Dendritic cell treated with granulocyte-macrophage colony-stimulating factor and Interleukin-4, amounts not matched to agents 40 ng/mL and 50 ng/mL, for 4 days (primary cell): ENCODE results near the gene GLYATL2.

Experiments
- H3K27ac Mint-ChIP-seq: one replicate; pipeline ENCODE4 v1.8.0; 2022; ENCODE audit warnings: mild to moderate bottlenecking, mixed read lengths
- H3K27me3 Mint-ChIP-seq: one replicate; pipeline ENCODE4 v1.8.0; 2022; ENCODE audit warnings: mild to moderate bottlenecking, mixed read lengths
- H3K36me3 Mint-ChIP-seq: one replicate; pipeline ENCODE4 v1.8.0; 2022; ENCODE audit warnings: low read depth, mixed read lengths
- H3K4me1 Mint-ChIP-seq: one replicate; pipeline ENCODE4 v1.8.0; 2022; ENCODE audit warnings: low read depth, mixed read lengths
- H3K4me3 Mint-ChIP-seq: one replicate; pipeline ENCODE4 v1.8.0; 2022; ENCODE audit warnings: mild to moderate bottlenecking, moderate library complexity, mixed read lengths
- H3K9me3 Mint-ChIP-seq: one replicate; pipeline ENCODE4 v1.8.0; 2022; ENCODE audit warnings: mixed read lengths
- intact Hi-C: fragments of 100-400 bp; cut with micrococcal nuclease; formaldehyde crosslinking; loops from one replicate; pipeline ENCODE4 v1.15.0; 2022

The GLYATL2 gene

DNA sequence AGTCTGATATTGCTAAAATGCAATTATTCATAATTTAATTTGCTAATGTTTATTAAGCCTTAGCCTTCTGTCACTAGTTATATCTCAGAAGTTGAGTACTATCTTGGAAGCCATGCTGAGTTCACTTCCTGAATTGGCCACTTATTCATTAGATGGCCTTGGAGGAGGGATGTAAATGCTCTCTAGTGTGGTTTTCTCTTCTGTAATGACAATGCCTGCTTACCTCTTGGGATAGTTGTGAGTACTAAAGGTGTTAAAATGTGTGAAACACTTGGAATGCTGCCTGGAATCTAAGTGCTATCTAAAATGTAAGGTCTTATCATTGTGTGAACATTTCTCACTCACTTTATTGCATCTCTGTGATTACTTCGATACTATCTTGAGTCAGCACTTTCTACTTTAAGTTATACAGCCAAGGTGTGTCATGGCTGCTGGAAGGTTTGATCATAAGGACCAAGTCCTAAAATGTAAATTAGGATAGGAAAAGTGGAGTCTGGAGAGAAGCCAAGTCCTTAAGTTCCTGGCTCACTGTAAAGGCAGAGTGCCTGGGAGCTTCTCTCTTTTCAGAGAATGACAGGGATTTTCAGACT, 12.4 kb downstream of the GLYATL2 start:
- no peaks in the 10 kb centered on the region for H3K4me1 Mint-ChIP-seq
- no peak overlapping the region for H3K4me3 Mint-ChIP-seq
- intact Hi-C loops: no loop called here
- no peaks in the 10 kb centered on the region for H3K36me3 Mint-ChIP-seq
- H3K27me3 Mint-ChIP-seq: peaks cover 6% of the 10 kb centered on the region
- H3K27ac Mint-ChIP-seq: no peak overlapping the region
- peaks cover 10% of the 10 kb centered on the region for H3K9me3 Mint-ChIP-seq

DNA sequence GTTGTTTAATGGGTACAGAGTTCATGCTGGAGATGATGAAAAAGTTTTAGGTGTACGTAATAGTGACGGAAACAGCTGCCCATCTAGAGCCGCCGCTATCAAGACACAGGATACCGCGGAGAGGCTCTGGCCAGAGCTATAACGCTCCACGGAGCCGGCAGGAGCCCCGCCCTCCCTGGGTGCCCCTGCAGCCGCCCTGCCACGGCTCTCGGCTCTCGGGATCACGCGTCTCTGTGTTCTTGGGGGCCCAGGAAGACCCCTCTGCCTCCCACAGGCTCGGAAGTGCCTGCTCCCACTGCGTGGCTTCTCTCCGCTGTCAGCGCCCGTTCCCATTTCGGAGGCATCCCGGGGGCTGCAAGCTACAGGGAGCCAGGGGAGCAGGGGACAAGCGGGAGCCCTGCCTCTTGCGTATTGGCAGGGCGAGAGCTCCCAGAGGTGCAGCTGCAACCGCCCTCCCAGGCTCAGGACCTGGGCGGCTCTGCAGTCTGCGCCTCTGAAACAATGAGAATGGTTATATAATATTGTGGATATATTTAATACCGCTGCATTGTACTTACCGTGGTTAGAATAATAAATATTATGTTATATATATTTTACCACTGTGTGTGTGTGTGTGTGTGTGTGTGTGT, 13.7 kb downstream of the GLYATL2 start:
- Mint-ChIP-seq H3K9me3 (peaks cover 10% of the 10 kb centered on the region), H3K36me3 (no peaks in the 10 kb centered on the region), H3K27ac (no peak overlapping the region), H3K27me3 (peaks cover 6% of the 10 kb centered on the region), H3K4me1 (no peaks in the 10 kb centered on the region), H3K4me3 (no peak overlapping the region)
- intact Hi-C loops: no loop called here

DNA sequence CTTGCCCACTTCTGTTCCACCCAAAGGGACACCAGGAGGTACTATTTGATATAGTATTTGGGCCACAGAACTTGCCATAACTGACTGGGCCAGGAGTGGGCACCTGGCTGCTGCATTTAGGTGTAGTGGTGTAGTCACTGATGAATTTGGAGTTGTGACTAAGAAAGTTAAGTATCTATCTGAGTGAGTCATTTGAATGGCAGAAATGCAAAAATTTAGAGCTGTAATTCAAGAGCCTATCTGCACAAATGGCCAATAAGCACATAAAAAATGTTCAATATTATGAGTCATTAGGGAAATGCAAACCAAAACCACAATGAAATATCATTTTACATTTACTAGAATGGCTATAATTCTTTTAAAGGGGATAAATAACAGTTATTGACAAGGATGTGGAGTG, 14.7 kb downstream of the GLYATL2 start:
- Mint-ChIP-seq H3K4me1 (no peaks in the 10 kb centered on the region), H3K9me3 (peaks cover 18% of the 10 kb centered on the region), H3K27ac (no peak overlapping the region), H3K4me3 (no peak overlapping the region), H3K27me3 (peaks cover 6% of the 10 kb centered on the region), H3K36me3 (no peaks in the 10 kb centered on the region)
- intact Hi-C loops: no loop called here

- H3K36me3 Mint-ChIP-seq: no peaks in the 10 kb centered on the region
- H3K9me3 Mint-ChIP-seq: peaks cover 48% of the 10 kb centered on the region
- no peak overlapping the region for H3K27ac Mint-ChIP-seq
- no peaks in the 10 kb centered on the region for H3K4me1 Mint-ChIP-seq
- intact Hi-C loops: no loop called here
- no peak overlapping the region for H3K4me3 Mint-ChIP-seq
- no peaks in the 10 kb centered on the region for H3K27me3 Mint-ChIP-seq
These were observed 30.8 kb downstream of the GLYATL2 start for GRCh38 chr11:58813693-58814092.

- no peaks in the 10 kb centered on the region for H3K4me1 Mint-ChIP-seq
- no peaks in the 10 kb centered on the region for H3K27me3 Mint-ChIP-seq
- no peak overlapping the region for H3K27ac Mint-ChIP-seq
- H3K36me3 Mint-ChIP-seq: no peaks in the 10 kb centered on the region
- intact Hi-C loops: no loop called here
- H3K9me3 Mint-ChIP-seq: peaks cover 26% of the 10 kb centered on the region
- H3K4me3 Mint-ChIP-seq: no peak overlapping the region
These were observed 33.0 kb downstream of the GLYATL2 start for GRCh38 chr11:58811499-58811898.

- Mint-ChIP-seq H3K9me3 (no peaks in the 10 kb centered on the region), H3K36me3 (no peaks in the 10 kb centered on the region), H3K27me3 (no peaks in the 10 kb centered on the region), H3K4me1 (no peaks in the 10 kb centered on the region), H3K27ac (no peak overlapping the region), H3K4me3 (no peak overlapping the region)
- intact Hi-C loops: no loop called here
These were observed 37.2 kb downstream of the GLYATL2 start for GRCh38 chr11:58807343-58807742.

DNA sequence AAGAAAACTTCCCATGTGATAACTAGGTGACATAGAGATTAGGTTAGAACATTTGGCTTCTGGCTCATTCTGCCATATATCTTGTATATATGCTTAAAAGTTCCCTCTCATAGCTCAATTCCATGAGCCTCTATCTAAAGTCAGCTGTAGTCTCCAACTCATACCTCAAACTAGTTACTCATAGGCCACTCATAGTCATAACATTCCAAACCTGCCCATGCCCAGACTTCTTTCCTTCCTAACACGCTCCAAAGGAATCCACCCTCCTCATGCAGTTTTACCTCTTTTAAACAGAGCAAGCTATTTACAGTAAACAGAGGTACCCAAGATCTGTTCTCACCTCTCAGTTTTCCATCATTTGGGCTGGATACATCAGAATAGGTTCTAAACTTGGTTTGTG, 39.4 kb downstream of the GLYATL2 start:
- H3K4me3 Mint-ChIP-seq: no peak overlapping the region
- H3K9me3 Mint-ChIP-seq: peaks cover 11% of the 10 kb centered on the region
- no peaks in the 10 kb centered on the region for H3K36me3 Mint-ChIP-seq
- H3K27ac Mint-ChIP-seq: no peak overlapping the region
- intact Hi-C loops: no loop called here
- H3K27me3 Mint-ChIP-seq: no peaks in the 10 kb centered on the region
- no peaks in the 10 kb centered on the region for H3K4me1 Mint-ChIP-seq

- H3K4me3 Mint-ChIP-seq: no peak overlapping the region
- intact Hi-C loops: no loop called here
- no peaks in the 10 kb centered on the region for H3K36me3 Mint-ChIP-seq
- H3K9me3 Mint-ChIP-seq: peaks cover 11% of the 10 kb centered on the region
- H3K27me3 Mint-ChIP-seq: no peaks in the 10 kb centered on the region
- no peaks in the 10 kb centered on the region for H3K4me1 Mint-ChIP-seq
- no peak overlapping the region for H3K27ac Mint-ChIP-seq
These were observed 42.4 kb downstream of the GLYATL2 start for GRCh38 chr11:58801974-58802545.

DNA sequence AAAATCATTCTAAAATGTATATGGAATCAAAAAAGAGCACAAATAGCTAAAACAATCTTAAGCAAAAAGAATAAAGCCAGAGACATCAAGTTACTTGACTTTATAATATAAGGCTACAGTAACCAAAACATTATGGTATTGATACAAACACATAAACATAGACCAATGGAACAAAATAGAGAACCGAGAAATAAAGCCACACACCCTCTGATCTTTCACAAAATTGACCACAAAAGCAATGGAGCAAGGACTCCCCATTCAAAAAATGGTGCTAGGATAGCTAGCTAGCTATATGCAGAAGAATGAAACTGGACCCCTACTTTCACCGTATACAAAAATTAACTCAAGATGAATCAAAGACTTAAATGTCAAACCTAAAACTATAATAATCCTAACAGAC, 43.2 kb downstream of the GLYATL2 start:
- H3K4me3 Mint-ChIP-seq: no peak overlapping the region
- H3K36me3 Mint-ChIP-seq: no peaks in the 10 kb centered on the region
- H3K9me3 Mint-ChIP-seq: peaks cover 11% of the 10 kb centered on the region
- H3K27ac Mint-ChIP-seq: no peak overlapping the region
- intact Hi-C loops: no loop called here
- no peaks in the 10 kb centered on the region for H3K27me3 Mint-ChIP-seq
- H3K4me1 Mint-ChIP-seq: peaks cover 3% of the 10 kb centered on the region

- H3K36me3 Mint-ChIP-seq: no peaks in the 10 kb centered on the region
- no peaks in the 10 kb centered on the region for H3K27me3 Mint-ChIP-seq
- peaks cover 2% of the 10 kb centered on the region for H3K9me3 Mint-ChIP-seq
- no peak overlapping the region for H3K27ac Mint-ChIP-seq
- intact Hi-C loops: no loop called here
- peaks cover 5% of the 10 kb centered on the region for H3K4me1 Mint-ChIP-seq
- H3K4me3 Mint-ChIP-seq: no peak overlapping the region
These were observed 48.2 kb downstream of the GLYATL2 start for GRCh38 chr11:58796333-58796732.

DNA sequence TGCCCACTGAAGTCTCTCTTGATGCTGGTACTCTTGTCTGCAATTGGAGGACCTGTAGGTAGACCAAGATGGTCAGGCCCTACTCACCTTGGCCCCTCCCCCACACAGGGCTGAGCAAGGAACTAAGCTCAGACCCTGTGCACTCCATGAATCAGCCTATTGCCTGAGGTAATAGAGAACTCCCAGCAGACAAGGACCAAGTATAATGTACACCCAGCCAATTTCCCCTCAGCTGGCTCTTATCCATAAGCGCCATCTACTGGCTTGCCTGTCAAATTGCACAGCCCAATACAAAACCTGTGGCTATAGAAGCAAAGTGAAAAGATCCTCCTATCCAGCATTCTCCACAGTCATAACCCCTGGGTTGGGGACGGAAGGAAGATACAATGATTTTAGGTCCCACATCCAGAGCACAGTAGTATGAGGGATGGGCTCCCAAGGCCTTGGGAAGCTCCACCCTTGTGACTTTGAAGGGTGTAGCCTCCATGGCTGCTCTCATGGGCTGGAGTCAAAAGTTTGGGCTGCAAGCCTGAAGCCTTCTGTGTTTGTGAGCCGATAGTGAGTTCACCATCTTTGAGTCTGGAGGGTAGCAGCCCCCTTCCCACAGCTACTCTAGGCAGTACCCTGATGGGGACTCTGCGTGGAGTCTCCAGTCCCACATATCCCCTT, 56.0 kb downstream of the GLYATL2 start:
- Mint-ChIP-seq H3K9me3 (no peaks in the 10 kb centered on the region), H3K4me1 (no peaks in the 10 kb centered on the region), H3K27me3 (peaks cover 2% of the 10 kb centered on the region)

DNA sequence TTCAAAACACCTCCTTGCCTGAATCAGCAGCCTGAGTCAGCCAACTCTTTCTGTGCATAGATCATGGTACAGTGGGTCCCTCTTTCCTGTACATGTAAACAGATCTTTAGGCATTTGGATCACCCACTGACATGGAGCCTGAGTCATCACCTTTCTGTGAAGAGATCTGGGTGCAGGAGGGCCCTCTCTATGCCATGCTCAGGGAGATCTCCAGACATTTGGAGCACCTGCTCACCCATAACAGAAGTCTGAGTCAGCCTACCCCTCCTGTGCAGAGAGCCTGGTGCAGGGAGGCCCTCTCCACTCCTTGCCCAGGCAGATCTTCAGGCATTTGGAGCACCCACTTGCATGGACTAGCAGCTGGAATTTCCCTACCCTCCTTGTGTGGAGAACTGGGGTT, 56.6 kb downstream of the GLYATL2 start:
- H3K9me3 Mint-ChIP-seq: no peaks in the 10 kb centered on the region
- intact Hi-C loops: loop anchor here (1.0 to 5.0 kb wide), 2 partner anchors 135 to 221 kb away; no protein-coding TSS in a partner anchor
- no peaks in the 10 kb centered on the region for H3K36me3 Mint-ChIP-seq

More for the DNA sequence above, 56.0 kb downstream of the GLYATL2 start:
- Mint-ChIP-seq H3K4me3 (no peak overlapping the region), H3K36me3 (no peaks in the 10 kb centered on the region), H3K27ac (no peak overlapping the region)
- intact Hi-C loops: loop anchor here (1.0 to 5.0 kb wide), 2 partner anchors 135 to 221 kb away; no protein-coding TSS in a partner anchor

DNA sequence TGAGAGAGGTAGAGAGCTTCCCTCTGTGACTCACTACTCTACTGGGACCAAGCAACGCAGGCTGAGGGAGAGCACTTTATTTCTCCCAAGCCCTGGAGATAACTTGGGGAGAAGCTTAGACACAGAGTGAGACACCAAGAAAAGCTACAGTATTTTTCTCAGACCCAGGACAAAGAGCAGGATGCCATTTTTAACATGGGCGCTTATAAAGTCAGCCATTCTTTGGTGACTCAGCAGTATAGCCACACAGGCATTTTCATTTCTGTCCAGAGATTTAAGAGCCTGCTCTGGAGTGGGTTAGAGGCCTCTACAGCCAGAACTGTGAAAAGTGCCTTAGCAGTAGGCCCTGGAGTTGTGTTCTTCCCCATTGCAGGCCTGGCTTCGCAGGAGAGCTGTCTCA, 57.8 kb downstream of the GLYATL2 start:
- peaks cover 2% of the 10 kb centered on the region for H3K27me3 Mint-ChIP-seq
- H3K9me3 Mint-ChIP-seq: no peaks in the 10 kb centered on the region
- intact Hi-C loops: loop anchor here (5.0 kb wide), 1 partner anchor 219 kb away; no protein-coding TSS in a partner anchor
- H3K27ac Mint-ChIP-seq: no peak overlapping the region
- no peaks in the 10 kb centered on the region for H3K4me1 Mint-ChIP-seq
- no peaks in the 10 kb centered on the region for H3K36me3 Mint-ChIP-seq
- H3K4me3 Mint-ChIP-seq: no peak overlapping the region

More for the DNA sequence above, 56.6 kb downstream of the GLYATL2 start:
- Mint-ChIP-seq H3K4me3 (no peak overlapping the region), H3K4me1 (no peaks in the 10 kb centered on the region), H3K27ac (no peak overlapping the region), H3K27me3 (peaks cover 2% of the 10 kb centered on the region)

GRCh38 chr11:58784995-58785394, 59.5 kb downstream of the GLYATL2 start:
- H3K4me1 Mint-ChIP-seq: no peaks in the 10 kb centered on the region
- H3K4me3 Mint-ChIP-seq: no peak overlapping the region
- H3K27ac Mint-ChIP-seq: no peak overlapping the region
- H3K27me3 Mint-ChIP-seq: peaks cover 2% of the 10 kb centered on the region
- no peaks in the 10 kb centered on the region for H3K9me3 Mint-ChIP-seq
- intact Hi-C loops: loop anchor here (5.0 kb wide), 1 partner anchor 218 kb away; no protein-coding TSS in a partner anchor
- H3K36me3 Mint-ChIP-seq: no peaks in the 10 kb centered on the region
